ENCODE measurements around the gene RAB1A. TPM values are rescaled to one million over a fixed set of nuclear protein-coding genes. Genes with fewer than 3 reads are reported as not detected.

The RAB1A gene
- total and polyA plus RNA-seq, 2 of the 13 experiments (the other 11 are each of a cell fraction or from before 2014, with no cell fraction given) = 206 to 226 TPM

GRCh38 chr2:65040400-65041261 lies 89.3 kb downstream of the RAB1A start (continued):
- TF ChIP-seq HNRNPH1 (optimal IDR thresholded peaks at IDR 0.05; ENCODE audit: low read depth, low read length) (no peak), CREM (IDR thresholded peaks at IDR 0.05) (no peak), CREM (CRISPR knock-in tag; IDR thresholded peaks at IDR 0.05) (no peak), YY1 (IDR thresholded peaks at IDR 0.05; ENCODE audit: insufficient read depth, insufficient replicate concordance, low read depth, low read length) (peak; percentile 52), ZNF720 (CRISPR knock-in tag; IDR thresholded peaks at IDR 0.05) (no peak), KLF9 (CRISPR knock-in tag; IDR thresholded peaks at IDR 0.05; ENCODE audit: low read depth) (0 out of 2 replicates have a peak, but pooled peaks have one; percentile 41), NR2F6 (IDR thresholded peaks at IDR 0.05) (no peak), NR2F6 (CRISPR knock-in tag; IDR thresholded peaks at IDR 0.05) (peak; percentile 62; the same call in 1 of the 2 replicates), UBTF (CRISPR knock-in tag; IDR thresholded peaks at IDR 0.05) (no peak), THAP11 (CRISPR knock-in tag; IDR thresholded peaks at IDR 0.05) (peak; percentile 67), FOSL2 (CRISPR knock-in tag; IDR thresholded peaks at IDR 0.05) (peak; percentile 45), ARNT2 (CRISPR knock-in tag; IDR thresholded peaks at IDR 0.05; ENCODE audit: low read depth) (peak; percentile 34; the same call in 1 of the 2 replicates), SOX5 (CRISPR knock-in tag; IDR thresholded peaks at IDR 0.05; ENCODE audit: borderline replicate concordance) (peak; percentile 51), GZF1 (CRISPR knock-in tag; IDR thresholded peaks at IDR 0.05) (no peak), YEATS2 (CRISPR knock-in tag; IDR thresholded peaks at IDR 0.05; ENCODE audit: borderline replicate concordance) (0 out of 2 replicates have a peak, but pooled peaks have one; percentile 26)
- TF ChIP-seq, protein P1, sequence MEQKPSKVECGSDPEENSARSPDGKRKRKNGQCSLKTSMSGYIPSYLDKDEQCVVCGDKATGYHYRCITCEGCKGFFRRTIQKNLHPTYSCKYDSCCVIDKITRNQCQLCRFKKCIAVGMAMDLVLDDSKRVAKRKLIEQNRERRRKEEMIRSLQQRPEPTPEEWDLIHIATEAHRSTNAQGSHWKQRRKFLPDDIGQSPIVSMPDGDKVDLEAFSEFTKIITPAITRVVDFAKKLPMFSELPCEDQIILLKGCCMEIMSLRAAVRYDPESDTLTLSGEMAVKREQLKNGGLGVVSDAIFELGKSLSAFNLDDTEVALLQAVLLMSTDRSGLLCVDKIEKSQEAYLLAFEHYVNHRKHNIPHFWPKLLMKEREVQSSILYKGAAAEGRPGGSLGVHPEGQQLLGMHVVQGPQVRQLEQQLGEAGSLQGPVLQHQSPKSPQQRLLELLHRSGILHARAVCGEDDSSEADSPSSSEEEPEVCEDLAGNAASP (CRISPR knock-in tag; IDR thresholded peaks at IDR 0.05; ENCODE audit: borderline replicate concordance) = peak; percentile 65
- TF ChIP-seq, protein P2, sequence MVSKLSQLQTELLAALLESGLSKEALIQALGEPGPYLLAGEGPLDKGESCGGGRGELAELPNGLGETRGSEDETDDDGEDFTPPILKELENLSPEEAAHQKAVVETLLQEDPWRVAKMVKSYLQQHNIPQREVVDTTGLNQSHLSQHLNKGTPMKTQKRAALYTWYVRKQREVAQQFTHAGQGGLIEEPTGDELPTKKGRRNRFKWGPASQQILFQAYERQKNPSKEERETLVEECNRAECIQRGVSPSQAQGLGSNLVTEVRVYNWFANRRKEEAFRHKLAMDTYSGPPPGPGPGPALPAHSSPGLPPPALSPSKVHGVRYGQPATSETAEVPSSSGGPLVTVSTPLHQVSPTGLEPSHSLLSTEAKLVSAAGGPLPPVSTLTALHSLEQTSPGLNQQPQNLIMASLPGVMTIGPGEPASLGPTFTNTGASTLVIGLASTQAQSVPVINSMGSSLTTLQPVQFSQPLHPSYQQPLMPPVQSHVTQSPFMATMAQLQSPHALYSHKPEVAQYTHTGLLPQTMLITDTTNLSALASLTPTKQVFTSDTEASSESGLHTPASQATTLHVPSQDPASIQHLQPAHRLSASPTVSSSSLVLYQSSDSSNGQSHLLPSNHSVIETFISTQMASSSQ (IDR thresholded peaks at IDR 0.05; ENCODE audit: low read depth) = no peak
- TF ChIP-seq, protein P2 (CRISPR knock-in tag; IDR thresholded peaks at IDR 0.05; ENCODE audit: borderline replicate concordance) = no peak
